GM19351 (cell line): ENCODE results near the gene CCDC102A.
"Not testable (repeated sequence)": the region's sequence is repeated elsewhere in the genome, so short reads cannot be mapped to it uniquely, and the experiment has no call there.

Experiments
- ATAC-seq: cut with Tn5 transposase; IDR thresholded peaks from one replicate; pipeline ENCODE4 v1.9.1; 2021; ENCODE audit warnings: mild to moderate bottlenecking, moderate library complexity; ENCODE audit not compliant: unreplicated experiment

The CCDC102A gene

DNA sequence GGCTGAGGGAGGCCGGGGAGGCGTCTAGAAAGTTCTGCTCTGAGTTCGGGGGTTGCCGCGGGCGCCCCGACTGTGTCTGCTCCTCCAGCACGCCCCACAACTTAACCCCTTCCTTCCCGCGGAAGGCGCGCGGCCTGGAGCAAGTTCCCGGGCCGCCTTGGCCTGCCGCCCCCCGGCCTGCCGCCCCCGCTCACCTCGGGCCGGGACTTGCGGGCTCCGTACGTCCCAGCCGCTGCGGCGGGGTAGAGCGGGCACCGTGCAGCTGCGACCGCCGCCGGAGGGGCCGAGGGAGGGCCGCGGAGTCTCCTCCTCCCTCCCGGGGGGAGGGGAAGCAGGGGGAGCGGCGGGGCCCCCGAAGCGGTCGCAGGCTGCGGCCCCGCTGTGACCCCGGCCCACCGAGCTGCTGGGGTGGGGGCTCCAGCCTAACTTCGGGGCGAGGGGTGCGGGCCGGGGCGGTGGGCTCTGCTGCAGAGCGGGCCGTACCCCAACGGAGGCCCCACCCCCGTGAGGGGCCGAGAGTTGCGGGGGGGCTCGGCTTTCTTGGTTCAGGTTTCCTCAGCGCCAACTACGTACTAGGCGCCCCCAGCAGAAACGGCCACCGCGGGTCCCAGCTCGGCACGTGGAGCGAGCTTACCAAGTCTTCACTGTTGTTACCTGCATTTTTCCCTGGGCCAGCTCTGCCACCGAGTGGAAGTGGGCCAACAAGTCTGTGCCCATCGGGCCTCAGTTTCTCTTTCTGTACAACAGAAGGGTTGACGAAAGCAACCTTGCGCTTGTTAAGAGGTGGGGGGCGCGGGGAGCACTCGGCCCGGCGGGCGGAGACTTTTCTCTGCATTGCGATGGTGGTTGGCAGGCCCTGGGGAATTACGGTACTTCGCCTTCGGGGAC is at the start of gene CCDC102A:
CCDC102A (minus strand) TSS at position 266 of the 888 bp plus-strand sequence. CDS start 7,394 bp downstream, outside the sequence.
- ATAC-seq: peak; percentile 21

DNA sequence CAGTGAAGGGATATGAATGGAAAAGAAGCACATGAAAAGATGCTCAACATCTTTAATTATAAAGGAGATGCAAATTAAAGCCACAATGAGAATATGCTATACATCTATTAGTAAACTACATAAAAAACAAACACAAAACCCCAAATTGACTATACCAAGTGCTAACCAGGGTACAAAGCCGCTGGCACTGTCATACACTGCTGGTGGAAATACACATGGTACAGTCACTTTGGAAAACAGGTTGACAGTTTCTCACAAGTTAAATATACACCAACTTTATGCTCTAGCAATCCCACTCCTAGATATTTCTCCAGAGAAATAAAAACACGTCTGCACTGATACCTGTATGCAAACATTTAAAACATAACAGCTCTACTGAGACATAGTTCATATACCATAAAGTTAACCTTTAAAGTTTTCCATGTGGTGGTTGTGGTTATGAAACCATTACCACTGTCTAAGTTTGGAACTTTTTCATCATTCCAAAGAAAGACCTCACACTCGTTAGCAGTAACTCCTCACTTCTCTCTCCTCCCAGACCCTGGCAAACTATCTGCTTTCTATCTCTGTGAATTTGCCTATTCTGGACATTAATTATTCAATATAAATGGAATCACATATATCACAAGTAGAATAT is 48.8 kb upstream of the CCDC102A start:
- no peak for ATAC-seq

DNA sequence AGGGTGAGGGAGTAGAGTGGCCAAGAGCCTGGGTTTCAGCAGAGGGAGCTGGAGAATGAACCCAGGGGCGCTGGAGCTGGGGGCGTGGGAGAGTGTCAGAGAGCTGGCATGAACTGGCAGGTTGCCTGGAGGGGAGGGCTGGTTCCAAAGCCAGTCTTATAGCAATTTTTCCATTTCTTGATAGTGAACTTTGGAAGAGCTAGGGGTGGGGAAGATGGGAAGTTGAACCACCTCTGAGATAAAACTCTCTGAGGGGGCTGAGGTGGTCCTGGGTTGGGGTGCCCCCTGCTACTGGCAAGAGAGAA is 42.9 kb upstream of the CCDC102A start:
- ATAC-seq: no peak

DNA sequence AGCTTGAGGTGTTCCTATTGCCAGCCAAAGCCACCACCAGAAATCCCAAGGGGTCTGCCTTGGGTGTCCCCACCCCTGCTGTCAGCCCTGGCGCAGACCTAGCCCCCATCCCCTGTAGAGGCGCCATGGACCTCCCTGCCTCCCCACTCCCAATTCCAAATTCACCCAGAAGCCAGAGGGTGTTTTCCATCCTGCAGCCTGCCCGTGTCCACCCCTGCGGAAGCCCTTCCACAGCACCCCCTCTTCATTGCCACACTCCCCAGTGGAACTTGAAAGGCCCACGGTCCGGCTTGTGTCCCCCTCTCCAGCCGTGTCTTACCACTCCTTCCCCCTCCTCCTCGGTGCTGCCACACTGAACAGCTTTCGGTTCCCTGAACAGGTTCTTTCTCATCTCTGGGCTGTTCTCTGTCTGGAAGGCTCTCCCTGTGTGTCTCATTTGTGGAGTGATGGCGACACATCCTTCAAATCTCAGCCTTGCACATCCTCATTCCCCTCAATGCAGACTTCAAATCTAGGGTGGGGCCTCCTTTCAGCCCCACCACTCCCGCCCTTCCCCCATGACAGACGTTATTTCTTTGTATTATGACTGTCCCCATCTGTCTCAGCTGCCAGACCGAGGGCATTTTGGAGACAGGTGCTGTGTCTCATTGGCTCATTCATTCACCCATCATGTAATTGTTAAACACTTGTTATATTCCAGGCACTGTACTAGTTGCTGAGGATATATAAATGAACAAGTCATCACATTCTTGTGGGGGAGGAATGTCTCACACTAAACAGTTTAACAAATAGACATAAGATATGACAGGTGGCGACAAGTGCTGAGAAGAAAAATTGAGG is 42.4 kb upstream of the CCDC102A start:
- no peak for ATAC-seq

DNA sequence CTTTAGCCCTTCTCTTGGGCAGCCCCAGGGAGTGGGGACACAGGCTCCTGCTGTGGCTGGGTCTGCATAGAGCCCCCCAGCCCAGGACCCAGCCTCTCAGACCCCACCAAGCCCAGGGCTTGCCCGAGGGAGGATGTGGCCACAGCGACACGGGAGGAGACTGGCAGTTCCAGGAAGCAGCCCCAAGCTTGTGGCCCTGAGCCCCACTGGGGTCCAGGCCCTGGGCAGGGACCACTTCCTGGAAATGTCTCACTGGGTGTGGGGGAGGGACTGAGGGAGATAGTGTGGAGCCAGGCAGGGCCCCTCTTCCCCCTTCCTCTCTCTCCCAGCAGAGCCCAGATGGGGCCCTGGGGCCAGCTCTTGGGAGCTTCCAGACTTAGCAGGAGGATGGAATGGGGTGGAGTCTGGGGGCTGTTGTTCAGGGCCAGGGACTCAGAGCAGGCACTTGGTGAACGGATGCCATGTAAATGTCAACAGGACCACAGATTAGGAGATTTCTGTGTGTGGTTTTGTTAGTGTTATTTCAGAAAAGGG is 41.4 kb upstream of the CCDC102A start:
- ATAC-seq: no peak

DNA sequence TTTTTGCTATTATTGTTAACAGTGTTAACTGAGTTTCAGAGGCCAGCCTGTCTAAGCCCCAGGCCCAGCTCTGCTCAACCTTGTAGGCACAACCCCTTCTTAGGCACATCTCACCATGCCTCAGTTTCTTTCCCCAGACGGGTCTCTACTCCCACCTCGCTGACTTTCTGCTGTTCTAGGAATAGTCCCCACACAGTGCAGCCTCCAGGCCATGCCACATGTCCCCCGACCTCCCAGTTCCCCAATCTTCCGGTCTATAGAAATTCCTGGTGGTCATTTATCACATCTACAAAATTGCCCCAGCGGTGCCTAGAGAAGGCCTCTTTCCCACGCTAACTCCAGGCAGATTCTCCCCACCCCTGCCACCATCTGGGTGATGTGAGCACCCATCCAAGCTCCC is 40.8 kb upstream of the CCDC102A start:
- ATAC-seq: no peak

DNA sequence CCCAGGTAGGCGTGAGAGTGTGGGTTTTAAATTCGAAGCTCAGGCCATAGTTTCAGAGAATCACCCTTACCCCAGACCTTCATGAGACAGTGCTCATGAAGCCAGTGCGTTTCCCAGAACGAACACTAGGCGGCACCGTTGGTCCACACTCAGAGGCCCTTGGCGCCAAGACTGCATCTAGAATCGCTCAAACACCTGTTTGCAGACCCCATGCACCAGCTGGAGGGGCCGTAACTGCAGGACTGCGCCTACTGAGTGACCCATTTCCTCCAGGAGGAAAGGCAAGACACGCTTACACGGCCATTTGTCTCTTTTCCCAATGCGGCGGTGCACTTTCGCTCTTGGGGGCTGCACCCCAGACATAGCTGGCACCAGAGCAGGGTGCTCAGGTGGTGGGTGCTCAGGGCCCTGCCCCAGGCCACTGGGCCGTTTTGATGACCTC is 40.1 kb upstream of the CCDC102A start:
- ATAC-seq: peak; percentile 59

DNA sequence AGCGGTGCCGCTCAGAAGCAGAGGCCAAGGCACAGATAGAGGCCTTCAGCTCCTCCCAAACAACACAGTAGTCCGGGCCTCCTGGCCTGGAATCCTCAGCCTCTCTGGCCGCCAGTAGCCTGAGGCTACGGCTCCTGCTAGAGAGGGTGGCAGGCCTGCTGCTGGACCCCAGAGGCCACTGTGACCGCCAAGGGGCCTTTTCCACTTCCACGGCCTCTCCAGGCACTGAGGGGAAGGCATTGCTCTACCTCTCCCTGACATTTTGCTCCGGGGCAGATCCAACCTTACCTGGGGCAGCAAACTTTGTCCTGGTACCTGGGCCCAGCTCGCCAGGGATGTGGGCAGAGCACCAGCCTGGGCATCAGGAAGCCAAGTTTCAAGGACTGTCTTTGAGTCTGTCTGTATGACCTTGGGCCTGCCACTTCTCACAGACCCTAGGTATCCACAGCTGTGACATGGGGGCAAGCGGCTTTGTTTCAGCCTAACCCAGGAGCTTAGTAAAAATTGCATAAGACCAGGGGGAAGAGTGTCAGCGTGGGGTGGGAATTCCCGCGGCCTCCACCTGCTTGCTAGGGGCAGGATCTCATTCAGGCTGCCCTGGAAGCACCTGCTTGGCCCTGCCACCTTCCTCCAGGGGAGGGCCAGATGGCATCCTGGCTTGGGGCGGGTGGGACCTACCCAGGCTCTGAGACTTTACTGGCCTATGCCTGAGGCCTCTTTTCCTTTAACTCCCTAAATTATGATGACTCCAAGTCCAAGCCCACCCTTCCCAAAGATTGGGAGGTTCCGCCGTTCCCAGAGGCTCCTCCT is 39.3 kb upstream of the CCDC102A start:
- no peak for ATAC-seq

DNA sequence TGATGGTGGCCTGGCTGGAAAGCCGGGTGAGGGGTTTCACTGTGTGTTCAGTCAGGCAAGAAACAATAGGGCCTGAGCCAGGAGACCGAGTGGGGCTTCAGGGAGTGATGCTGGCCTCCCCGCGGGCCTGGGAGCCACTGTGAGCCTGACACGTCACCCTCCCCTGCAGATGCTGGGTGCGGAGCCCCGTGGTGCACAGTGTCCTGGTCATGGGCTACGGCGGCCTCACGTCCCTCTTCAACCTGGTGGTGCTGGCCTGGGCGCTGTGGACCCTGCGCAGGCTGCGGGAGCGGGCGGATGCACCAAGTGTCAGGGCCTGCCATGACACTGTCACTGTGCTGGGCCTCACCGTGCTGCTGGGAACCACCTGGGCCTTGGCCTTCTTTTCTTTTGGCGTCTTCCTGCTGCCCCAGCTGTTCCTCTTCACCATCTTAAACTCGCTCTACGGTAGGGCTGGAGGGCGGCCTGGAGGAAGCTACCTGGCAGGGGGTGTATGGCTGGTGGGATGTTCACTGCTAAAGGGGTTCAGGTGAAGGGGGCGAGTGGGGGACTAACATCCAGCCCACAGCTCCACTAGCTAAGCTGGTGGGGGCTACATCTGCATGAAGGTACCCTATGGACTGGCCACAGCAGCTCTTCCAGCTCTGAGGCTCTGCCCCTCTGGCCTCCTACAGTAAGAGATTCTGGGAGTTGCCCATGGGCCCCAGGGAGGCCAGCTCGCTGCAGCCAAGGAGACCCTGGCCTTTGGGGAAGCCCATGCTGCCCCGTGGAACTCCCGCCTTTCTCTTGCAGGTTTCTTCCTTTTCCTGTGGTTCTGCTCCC is 38.5 kb upstream of the CCDC102A start:
- no peak for ATAC-seq

DNA sequence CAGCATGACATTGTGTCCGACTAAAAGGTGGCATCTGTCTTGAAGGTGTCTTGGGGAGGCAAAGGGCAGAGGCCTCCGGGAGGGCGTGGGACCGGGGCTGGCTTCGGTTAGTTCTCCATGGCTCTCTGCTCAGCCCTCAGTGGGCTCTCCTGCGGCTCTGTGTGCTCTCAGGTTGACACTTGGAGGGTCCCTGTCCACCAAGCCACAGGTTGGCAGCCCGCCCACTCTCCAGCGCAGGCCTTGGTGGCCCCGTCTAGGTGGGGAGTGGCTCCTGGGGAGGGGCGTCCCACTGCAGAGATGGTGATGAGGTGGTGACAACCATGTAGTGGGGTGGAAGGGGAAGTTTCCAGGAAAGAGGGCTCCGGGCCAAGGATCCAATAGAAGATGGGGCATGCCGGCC is 37.7 kb upstream of the CCDC102A start:
- ATAC-seq: no peak

DNA sequence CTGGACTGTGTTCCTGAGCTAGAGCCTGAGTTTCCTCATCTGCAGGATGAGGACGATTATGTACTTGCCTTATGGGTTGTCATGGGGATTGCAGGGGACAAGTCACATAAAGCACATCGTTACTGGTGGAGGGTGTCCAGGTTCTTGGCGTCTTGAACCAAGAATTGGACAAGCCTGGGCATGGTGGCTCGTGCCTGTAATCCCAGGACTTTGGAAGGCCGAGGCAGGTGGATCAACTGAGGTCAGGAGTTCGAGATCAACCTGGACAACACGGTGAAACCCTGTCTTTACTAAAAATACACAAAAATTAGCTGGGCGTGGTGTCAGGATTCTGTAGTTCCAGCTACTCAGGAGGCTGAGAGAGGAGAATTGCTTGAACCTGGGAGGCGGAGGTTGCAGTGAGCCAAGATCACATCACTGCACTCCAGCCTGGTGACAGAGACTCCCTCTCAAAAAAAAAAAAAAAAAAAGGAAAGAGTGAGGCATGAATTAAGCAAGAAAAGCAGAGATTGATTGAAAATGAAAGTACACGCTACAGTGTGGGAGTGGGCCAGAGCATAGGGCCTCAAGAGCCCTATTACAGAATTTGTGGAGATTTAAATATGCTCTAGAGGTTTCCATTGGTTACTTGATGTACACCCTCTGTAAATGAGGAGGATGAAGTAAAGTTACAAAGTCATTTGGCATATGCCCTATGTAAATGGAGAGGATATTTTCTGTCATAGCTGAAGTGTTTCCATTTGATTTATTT is 36.8 kb upstream of the CCDC102A start:
- no peak for ATAC-seq

DNA sequence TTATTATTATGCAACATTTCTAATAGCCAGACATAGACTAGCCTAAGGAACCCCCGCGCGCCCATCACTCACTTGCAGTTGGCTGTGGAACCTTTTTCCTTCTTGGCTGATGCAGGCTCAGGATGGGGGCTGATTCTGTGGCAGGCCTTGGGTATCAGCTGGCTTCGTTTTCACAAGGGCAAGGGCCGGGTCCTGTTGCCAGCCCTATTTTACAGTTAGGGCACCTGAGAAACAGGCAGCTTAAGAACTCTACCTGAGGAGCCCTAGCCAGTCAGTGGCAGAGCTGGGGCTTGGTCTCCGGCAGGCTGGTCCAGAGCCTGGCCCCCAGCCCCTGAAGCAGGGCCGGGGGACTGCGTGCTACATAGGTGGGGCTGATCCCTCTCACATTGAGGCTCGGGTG is 34.7 kb upstream of the CCDC102A start:
- no peak for ATAC-seq

DNA sequence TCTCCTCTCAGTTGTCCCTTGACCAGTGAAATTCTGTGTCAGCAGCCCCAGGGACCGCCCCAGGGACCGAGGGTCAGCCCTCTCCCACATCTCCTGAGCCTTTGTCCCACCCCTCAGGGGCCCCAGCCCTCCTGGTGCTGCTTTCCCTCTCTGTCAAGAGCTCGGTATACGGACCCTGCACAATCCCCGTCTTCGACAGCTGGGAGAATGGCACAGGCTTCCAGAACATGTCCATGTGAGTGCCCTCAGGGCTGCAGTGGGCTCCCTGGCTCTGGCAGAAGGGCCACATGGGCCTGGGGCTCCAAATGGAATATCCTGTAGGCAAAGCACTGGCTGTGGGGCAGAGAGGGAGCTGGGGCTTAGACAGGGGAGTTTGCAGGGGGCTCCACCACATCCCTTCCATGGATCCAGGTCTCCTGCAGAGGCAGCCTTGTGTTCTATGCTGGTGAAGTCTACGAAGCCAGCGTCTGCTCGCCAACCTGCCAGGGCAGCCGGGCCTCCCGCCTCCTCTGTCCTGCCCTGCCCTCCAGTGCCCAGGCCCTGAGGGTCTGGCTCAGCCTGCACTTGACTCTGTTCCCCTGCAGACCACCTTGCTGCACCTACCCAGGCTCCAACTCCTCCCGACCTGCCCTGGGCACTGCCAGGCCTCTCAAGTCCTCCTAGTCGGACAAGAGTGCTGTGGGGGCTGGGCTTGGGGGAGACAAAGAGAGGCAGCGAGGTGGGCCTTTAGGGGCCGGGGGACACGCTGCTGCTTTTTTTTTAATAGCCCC is 34.1 kb upstream of the CCDC102A start:
- no peak for ATAC-seq

DNA sequence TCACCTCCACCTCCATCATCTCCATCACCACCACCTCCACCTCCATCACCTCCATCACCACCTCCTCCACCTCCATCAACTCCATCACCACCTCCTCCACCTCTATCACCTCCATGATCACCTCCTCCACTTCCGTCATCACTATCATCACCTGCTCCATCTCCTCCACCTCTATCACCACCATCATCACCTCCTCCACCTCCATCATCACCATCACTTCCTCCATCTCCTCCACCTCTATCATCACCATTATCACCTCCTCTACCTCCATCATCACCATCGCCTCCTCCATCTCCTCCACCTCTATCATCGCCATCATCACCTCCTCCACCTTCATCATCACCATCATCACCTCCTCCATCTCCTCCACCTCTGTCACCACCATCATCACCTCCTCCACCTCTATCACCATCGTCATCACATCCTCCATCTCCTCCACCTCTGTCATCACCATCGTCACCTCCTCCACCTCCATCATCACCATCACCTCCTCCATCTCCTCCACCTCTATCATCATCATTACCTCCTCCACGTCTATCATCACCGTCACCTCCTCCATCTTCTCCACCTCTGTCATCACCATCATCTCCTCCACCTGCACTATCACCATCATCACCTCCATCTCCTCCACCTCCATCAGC is 33.1 kb upstream of the CCDC102A start:
- ATAC-seq: no peak

DNA sequence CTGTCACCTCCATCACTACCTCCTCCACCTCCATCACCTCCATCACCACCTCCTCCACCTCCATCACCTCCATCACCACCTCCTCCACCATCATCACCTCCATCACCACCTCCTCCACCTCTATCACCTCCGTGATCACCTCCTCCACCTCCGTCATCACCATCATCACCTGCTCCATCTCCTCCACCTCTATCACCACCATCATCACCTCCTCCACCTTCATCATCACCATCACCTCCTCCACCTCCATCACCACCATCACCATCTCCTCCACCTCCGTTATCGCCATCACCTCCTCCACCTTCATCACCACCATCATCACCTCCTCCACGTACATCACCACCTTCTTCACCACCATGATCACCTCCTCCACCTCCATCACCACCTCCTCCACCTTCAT is 32.4 kb upstream of the CCDC102A start:
- not testable (repeated sequence) for ATAC-seq

DNA sequence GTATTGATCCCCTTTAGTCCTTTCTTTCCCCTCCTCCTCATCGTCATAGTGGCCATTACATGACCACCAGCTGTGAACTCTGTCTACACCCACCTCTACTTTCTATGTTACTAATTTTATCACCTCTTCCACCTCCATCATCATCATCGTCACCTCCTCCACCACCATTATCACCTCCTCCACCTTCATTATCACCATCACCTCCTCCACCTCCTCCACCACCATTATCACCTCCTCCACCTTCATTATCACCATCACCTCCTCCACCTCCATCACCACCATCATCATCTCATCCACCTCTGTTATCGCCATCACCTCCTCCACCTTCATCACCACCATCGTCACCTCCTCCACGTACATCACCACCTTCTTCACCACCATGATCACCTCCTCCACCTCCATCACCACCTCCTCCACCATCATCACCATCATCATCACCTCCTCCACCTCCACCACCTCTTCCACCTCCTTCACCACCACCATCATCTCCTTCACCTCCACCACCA is 31.9 kb upstream of the CCDC102A start:
- no peak for ATAC-seq

DNA sequence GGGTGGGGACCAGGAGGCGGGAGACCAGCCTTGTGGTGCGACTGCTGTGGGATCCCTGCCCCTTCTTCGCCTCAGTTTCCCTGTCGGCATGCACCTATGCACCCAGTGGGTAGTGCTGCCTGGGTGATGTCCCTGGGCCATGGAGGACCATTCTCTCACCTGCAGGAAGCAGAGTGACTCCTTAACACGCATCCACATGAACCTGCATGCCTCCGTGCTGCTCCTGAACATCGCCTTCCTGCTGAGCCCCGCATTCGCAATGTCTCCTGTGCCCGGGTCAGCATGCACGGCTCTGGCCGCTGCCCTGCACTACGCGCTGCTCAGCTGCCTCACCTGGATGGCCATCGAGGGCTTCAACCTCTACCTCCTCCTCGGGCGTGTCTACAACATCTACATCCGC is 31.3 kb upstream of the CCDC102A start:
- no peak for ATAC-seq
